SK-N-SH treated with all-trans-retinoic acid at 6 μM for 48 hours (cell line): Measurements from ENCODE around the gene PTGS2.

ENCODE experiments used
- CREB5 ChIP-seq: fragments of 250-450 bp; sonication (Bioruptor Pico); IDR thresholded peaks from 2 replicates; pipeline ENCODE4 v1.5.1; 2020; ENCODE audit warnings: low read depth, mild to moderate bottlenecking, moderate library complexity
- ESRRG ChIP-seq: fragments of 250-450 bp; sonication (Bioruptor Pico); IDR thresholded peaks from 2 replicates; pipeline ENCODE4 v1.6.1; 2021; ENCODE audit warnings: mild to moderate bottlenecking
- SNAI2 ChIP-seq: fragments of 250-450 bp; sonication (Bioruptor Pico); IDR thresholded peaks from 2 replicates; pipeline ENCODE4 v1.5.0; 2020; ENCODE audit warnings: mild to moderate bottlenecking, moderate library complexity
- TOX ChIP-seq: fragments of 250-450 bp; sonication (Bioruptor Pico); IDR thresholded peaks from 2 replicates; pipeline ENCODE4 v1.8.0; 2021; ENCODE audit warnings: mild to moderate bottlenecking, moderate library complexity, borderline replicate concordance
- ZC3H10 ChIP-seq: fragments of 250-450 bp; sonication (Bioruptor Pico); IDR thresholded peaks from 2 replicates; pipeline ENCODE4 v1.5.1; 2021; ENCODE audit warnings: mild to moderate bottlenecking, moderate library complexity
- ZFP3 ChIP-seq: fragments of 250-450 bp; sonication (Bioruptor Pico); IDR thresholded peaks from 2 replicates; pipeline ENCODE4 v1.5.0; 2020; ENCODE audit warnings: mild to moderate bottlenecking, moderate library complexity
- ZFP30 ChIP-seq: fragments of 450-650 bp; formaldehyde crosslinking; IDR thresholded peaks from 2 replicates; pipeline ENCODE4 v1.5.0; 2022; ENCODE audit warnings: mild to moderate bottlenecking, moderate library complexity

GRCh38 chr1:186636786-186637185 lies 43.4 kb downstream of the PTGS2 start:
- TF ChIP-seq ZFP30 (CRISPR knock-in tag) (no peak), ESRRG (CRISPR knock-in tag) (no peak), CREB5 (CRISPR knock-in tag) (no peak), SNAI2 (CRISPR knock-in tag) (no peak), TOX (CRISPR knock-in tag) (no peak), ZFP3 (CRISPR knock-in tag) (no peak), ZC3H10 (CRISPR knock-in tag) (no peak)
